GM18909 (cell line): ENCODE results near the gene DOCK1.
"Not testable (repeated sequence)": the region's sequence is repeated elsewhere in the genome, so short reads cannot be mapped to it uniquely, and the experiment has no call there.

ENCODE experiments used
- ATAC-seq: cut with Tn5 transposase; IDR thresholded peaks from one replicate; pipeline ENCODE4 v1.9.1; 2021; ENCODE audit warnings: mild to moderate bottlenecking; ENCODE audit not compliant: unreplicated experiment, poor library complexity

DOCK1 gene

DNA sequence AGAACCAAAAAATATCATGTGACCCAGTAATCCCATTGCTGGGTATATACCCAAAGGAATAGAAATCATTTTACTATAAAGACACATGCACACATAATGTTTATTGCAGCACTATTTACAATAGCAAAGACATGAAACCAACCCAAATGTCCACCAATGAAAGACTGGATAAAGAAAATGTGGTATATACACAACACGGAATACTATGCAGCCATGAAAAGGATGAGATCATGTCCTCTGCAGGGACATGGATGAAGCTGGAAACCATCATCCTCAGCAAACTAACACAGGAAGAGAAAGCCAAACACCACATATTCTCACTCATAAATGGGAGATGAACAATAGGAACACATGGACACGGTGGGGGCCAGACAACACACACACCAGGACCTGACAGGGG, 5.7 kb upstream of the DOCK1 start:
- not testable (repeated sequence) for ATAC-seq

GRCh38 chr10:126902157-126902556, 3.1 kb upstream of the DOCK1 start:
- no peak for ATAC-seq

DNA sequence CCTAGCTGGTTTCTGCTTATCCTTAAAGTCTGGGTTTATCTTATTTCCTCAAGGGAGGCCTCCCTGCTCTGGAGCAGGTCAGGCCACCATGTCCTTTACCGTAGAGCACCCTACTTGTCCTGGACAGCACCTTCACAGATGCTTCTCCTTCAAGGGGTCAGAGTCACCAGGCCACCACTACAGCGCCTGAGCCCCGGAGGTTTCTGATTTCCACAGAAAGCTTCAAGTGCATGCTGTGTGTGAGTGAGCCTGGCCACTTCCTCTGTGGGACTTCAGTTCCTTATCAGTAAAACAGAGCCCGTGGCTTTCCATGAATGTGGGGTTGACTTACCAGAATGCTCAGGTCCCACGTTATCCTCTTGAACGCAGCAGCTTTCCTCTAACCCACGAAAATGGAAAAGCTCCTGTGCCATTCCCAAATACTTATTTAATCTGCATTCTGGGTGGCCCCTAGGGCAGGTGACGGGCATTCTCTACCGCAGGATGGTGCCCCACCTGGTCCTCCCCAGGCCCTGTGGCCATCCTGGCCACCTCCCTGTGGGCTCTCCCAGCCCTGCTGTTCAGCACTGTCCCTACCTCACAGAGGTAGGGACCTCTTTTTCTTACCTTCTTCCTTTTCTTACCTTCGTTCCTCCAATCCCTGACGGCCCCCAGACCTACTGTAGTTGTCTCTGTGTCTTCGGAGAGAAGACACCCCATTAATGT, 1.4 kb upstream of the DOCK1 start:
- ATAC-seq, result no peak

DNA sequence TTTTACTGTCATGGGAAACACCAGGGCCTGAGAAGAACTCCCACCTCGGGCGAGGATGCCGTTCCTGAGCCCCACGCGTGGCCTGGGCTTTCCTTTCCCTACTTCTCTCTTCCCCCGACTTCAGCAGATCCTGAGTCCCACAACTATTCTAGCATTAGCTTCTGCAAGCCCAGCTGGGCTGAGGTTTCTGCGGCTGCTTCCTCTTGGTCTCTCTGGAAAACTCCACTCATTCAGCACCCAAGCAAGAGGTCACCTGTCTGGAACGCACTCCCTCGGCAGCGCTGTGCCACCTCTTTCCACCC, 761 bp upstream of the DOCK1 start:
- no peak for ATAC-seq

GRCh38 chr10:126905776-126906703, 812 bp downstream of the DOCK1 start:
- no peak for ATAC-seq

DNA sequence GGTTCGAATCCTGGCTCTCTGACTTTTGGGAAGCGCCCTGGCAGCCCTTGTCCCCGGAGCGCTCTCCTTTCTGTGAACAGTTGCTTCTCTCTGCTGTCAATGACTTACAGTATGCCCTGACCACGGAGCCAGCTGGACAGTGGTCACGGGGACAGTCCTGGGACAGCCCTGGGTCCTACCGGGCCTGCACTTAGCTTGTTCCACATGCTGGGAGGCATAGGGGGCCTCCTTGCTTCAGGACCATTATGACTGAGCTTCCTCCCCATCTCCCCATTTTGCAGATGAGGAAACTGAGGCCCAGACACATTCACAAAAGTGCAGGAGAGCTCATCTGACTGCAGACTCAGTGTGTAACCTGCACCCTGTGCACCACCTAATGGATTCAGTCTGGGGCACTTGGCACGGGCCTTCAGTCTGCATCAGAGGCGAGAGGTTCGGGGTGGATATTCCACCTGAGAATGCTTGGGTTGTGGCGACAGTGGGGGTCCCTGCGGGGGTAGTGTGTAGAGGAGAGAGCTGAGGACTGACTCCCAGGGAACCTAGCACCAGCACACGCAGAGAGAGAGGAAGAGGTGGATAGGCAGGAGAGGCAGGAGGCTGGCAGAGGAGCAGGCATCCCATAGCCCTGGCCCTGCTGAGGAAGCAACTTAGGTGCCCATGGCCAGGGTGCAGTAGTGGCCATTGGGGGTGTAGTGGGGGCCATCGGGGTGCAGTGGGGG, 1.6 kb downstream of the DOCK1 start:
- no peak for ATAC-seq

DNA sequence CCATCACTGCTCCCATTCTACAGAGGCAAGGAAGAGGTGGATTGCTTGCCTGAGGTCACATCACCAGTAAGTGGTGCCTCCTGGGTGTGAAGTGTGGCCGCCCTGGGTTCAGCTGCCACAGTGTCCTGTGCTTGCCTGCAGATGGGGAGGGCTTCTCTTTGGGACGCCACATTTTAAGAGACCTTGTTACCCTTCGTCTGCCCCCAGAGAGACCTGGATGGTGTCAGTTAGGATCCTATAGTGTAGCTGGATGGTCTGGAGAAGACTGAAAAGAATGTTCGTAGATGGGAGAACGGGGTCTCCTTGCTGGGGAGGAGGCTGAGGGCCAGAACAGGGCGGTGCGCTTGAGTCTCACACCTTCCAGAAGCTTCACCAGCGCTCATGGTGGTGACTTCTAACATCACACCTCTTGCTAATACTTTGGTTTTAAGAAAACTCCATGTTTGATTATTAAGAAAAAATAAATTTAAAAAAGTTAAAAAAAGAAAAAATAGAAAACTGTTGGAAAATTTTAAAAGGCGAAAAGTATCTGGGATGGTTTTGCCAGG, 2.3 kb downstream of the DOCK1 start:
- ATAC-seq, result no peak

DNA sequence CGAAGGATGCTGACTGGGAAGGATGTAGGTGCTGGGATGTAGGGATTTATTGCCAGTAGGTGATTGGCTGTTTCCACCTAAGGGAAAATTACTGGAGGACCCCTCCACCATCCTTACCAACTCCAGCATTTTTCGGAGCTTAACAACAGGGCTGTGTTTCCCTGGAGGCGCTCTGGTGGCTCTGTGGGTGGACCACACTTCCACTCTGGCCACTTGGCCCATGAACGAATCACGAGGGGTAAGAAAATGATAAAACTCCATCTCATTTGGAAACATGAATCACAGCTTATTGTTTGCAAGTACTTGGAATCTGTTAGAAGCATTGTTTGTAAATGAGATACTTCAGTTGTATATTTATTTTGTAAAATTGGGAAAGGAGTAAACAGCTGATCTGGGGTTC, 3.0 kb downstream of the DOCK1 start:
- no peak for ATAC-seq

DNA sequence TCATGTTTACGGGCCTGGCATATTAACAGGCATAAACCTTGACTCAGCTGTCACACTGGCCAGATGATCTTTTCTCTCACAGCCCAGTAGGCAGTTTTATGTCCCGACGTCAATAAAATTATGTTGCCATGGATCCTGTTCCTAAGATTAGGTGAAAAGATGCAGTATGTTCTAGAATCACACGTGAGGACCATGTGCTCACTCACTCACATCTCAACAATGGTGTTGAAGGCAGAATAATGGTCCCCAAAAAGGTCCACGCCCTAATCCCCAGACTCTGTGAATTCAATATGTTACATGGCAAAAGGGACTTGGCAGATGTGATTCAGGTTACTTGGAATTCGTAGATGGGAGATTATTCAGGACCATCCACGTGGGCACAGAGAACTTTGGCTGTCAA, 3.5 kb downstream of the DOCK1 start:
- no peak for ATAC-seq

DNA sequence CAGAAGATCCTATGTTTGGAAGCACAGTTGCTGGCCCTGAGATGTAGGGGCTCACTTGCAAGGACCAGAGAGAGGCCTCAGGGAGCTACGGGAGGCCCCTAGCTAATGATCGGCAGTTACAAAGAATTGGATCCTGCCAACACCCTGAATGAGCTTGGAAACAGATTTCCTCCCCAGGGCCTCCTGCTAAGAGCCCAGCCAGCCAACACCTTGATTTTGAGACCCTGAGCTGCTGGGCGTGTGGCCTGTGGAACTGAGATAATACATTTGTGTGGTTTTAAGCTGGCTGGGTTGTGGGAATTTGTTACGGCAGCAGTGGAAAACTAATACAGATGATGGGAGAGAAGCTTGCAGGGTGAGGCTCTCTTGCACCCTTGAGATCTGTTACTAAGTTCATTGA, 3.9 kb downstream of the DOCK1 start:
- no peak for ATAC-seq

GRCh38 chr10:126910196-126910595, 5.0 kb downstream of the DOCK1 start:
- ATAC-seq, result no peak

- no peak for ATAC-seq
Observed at GRCh38 chr10:126910798-126911197, 5.6 kb downstream of the DOCK1 start.

DNA sequence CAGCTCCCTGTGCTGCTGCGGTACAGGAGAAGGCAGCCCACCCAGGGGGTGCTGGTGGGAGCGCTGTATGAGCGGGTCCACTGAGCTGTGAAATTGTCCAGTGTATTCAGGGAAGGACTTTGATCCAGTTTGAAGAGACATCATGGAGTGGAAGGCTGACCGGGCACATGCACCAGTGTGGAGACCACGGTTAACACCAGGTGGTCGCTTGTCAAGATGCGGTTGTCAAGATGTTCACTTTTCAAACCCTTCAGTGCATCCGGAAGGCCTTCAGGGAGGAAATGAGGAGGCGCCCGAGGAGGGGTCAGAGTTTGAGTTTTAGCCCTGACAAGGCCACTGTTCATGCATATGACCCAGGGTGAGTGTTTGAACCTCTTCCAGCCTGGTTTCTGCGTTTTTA, 6.1 kb downstream of the DOCK1 start:
- no peak for ATAC-seq

- ATAC-seq, result no peak
Observed at GRCh38 chr10:126913316-126913715, 8.1 kb downstream of the DOCK1 start.

GRCh38 chr10:126914561-126914960, 9.3 kb downstream of the DOCK1 start:
- no peak for ATAC-seq

DNA sequence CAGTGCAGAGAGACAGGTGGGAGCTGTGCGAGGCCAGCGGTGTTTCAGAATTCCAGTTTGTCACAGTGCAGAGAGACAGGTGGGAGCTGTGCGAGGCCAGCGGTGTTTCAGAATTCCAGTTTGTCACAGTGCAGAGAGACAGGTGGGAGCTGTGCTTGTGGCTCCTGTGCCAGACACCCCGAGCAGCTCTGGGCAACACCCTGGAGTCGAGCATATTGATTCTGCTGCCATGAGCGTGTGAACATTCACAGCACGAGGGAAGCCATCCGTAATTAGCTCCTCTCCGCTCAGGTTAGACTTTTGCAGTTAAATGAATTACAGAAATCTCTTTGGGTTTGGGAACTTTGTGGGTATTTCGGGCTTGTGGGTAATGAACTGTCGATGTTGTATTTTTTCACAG, 11.7 kb downstream of the DOCK1 start:
- not testable (repeated sequence) for ATAC-seq

DNA sequence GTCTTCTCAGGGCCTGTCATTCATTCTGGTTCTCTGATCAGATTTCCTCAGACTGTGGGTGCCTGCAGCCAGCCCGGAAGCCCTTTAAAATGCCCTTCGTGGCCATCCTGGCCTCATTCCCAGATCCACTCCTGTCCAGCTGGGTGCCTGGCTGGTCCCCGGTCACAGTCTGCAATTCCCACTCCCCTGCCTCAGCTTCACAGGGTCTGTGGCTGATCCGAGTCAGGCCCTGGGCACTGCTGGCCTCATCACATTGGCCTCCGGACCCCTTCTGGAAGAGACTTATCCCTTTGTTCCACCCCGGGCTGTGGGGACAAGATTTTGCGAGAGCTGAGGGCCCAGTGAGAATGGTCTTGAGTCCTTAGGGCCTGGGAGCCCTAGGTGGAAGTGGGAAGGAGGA, 12.1 kb downstream of the DOCK1 start:
- ATAC-seq, result no peak

DNA sequence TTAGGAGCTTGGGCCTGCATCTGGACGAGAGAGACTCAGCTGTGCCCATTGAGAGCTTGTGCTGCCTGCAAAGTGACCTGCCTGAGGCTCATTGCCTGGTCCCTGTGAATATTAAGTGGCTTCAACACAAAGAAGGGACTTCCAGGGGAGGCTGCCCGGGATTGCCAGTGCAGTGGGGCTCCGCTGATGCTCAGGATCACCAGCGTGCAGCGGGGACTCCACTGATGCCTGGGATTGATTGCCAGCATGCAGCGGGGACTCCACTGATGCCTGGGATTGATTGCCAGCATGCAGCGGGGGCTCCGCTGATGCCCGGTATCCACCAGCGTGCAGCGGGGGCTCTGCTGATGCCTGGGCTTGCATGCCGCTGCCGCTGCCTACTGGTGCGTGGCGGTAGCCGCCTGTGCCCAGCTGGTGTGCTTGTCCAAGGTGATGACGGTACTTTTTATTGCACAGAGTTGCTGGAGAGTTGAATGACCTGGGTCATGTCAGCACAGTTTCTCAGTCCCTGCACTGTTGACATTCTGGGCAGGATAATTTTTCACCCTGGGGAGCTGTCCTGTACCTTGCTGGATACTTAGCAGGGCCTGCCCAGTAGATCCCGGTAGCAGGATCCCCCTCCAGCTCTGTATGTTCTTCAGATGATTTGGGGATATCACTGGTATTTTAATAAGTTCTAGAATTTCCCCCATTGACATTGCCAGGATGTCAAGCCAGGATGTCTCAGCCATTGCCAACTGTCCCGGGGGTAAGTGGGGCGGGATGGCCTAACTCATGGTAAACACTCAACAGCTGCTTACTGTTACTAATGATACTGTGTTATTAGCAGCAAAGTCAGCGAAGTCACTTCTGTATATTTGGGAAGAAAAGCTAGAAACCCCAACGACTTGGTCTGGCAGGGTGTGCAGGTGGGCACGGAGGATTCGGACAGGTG, 13.0 kb downstream of the DOCK1 start:
- ATAC-seq, result no peak

GRCh38 chr10:126919426-126919825, 14.2 kb downstream of the DOCK1 start:
- no peak for ATAC-seq

DNA sequence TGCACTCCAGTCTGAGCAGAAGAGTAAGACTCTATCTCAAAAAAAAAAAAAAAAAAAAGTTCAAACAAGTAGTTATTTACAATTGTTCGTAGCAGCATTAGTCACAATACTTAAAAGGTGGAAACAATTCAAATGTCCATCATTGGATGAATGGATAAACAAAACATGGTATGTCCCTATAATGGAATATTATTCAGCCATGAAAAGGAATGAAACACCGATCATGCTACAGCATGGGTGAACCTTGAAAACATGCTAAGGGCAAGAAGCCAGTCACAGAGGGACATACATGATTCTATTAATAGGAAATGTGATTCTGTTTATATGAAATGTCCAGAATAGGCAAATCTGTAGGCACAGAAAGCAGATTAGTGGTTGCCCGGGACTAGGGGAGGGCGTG, 15.9 kb downstream of the DOCK1 start:
- no peak for ATAC-seq
